HEK293T (cell line): ENCODE measurements around the gene STAT4.
"Not testable (repeated sequence)": the region's sequence is repeated elsewhere in the genome, so short reads cannot be mapped to it uniquely, and the experiment has no call there.

ENCODE experiments used
- BHLHE40 ChIP-seq: fragments of 450-650 bp; IDR thresholded peaks from 2 replicates; pipeline ENCODE4 v1.6.1; 2016; ENCODE audit warnings: mild to moderate bottlenecking, moderate library complexity, borderline replicate concordance
- FOXK2 ChIP-seq: fragments of 450-650 bp; IDR thresholded peaks from 2 replicates; pipeline ENCODE4 v1.6.1; 2016; ENCODE audit warnings: mild to moderate bottlenecking
- FOXM1 ChIP-seq: fragments of 450-650 bp; IDR thresholded peaks from 2 replicates; pipeline ENCODE4 v1.6.1; 2017; ENCODE audit warnings: mild to moderate bottlenecking, borderline replicate concordance
- L3MBTL2 ChIP-seq: fragments of 450-650 bp; conservative IDR thresholded peaks from 2 replicates; pipeline ENCODE4 v1.6.1; 2016; ENCODE audit warnings: mild to moderate bottlenecking
- NFRKB ChIP-seq: fragments of 450-650 bp; IDR thresholded peaks from 2 replicates; pipeline ENCODE4 v1.6.1; 2016; ENCODE audit warnings: mild to moderate bottlenecking, moderate library complexity
- SP1 ChIP-seq: fragments of 450-650 bp; IDR thresholded peaks from 2 replicates; pipeline ENCODE4 v1.6.1; 2017
- SUZ12 ChIP-seq: fragments of 450-650 bp; IDR thresholded peaks from 2 replicates; pipeline ENCODE4 v1.6.1; 2016; ENCODE audit warnings: mild to moderate bottlenecking

GRCh38 chr2:190995315-190995714 lies 155.5 kb downstream of the STAT4 start:
- TF ChIP-seq SP1, FOXM1, FOXK2, SUZ12, L3MBTL2, BHLHE40, NFRKB: not testable (repeated sequence)
